Loucy (cell line): Measurements from ENCODE around the gene IL18RAP.
A peak's percentile ranks its signal among the peaks of the same experiment; 100 is the strongest.

Experiments used
- H2AFZ ChIP-seq: fragments of 200-600 bp; sonication (generic); 2 replicates; pipeline ENCODE4 v1.6.0; 2016; ENCODE audit warnings: antibody characterized with exemption, mild to moderate bottlenecking, low read length, moderate library complexity
- H3F3A ChIP-seq: fragments of 200-600 bp; 2 replicates; pipeline ENCODE4 v1.6.0; 2016; ENCODE audit warnings: antibody characterized with exemption, low read depth, mild to moderate bottlenecking
- H3K27me3 ChIP-seq: fragments of 200-600 bp; sonication (generic); 2 replicates; pipeline ENCODE4 v1.6.1; 2014; ENCODE audit warnings: low read length, mild to moderate bottlenecking; ENCODE audit not compliant: insufficient read depth, poor library complexity, severe bottlenecking
- H3K36me3 ChIP-seq: fragments of 200-600 bp; sonication (generic); 2 replicates; pipeline ENCODE4 v1.6.1; 2016; ENCODE audit warnings: low read length; ENCODE audit not compliant: insufficient read depth
- H3K4me1 ChIP-seq: fragments of 200-600 bp; sonication (generic); 2 replicates; pipeline ENCODE4 v1.5.1; 2014; ENCODE audit warnings: low read length, mild to moderate bottlenecking; ENCODE audit not compliant: insufficient read depth, poor library complexity, severe bottlenecking
- H3K4me2 ChIP-seq: fragments of 200-600 bp; sonication (generic); 2 replicates; pipeline ENCODE4 v1.6.0; 2014; ENCODE audit warnings: antibody characterized with exemption, low read length, low read depth, mild to moderate bottlenecking; ENCODE audit not compliant: poor library complexity, severe bottlenecking
- H3K4me3 ChIP-seq: fragments of 200-600 bp; sonication (generic); 2 replicates; pipeline ENCODE4 v1.5.1; 2014; ENCODE audit warnings: low read length, mild to moderate bottlenecking, mixed read lengths; ENCODE audit not compliant: poor library complexity, severe bottlenecking
- H3K79me2 ChIP-seq: fragments of 200-600 bp; sonication (generic); 2 replicates; pipeline ENCODE4 v1.6.1; 2014; ENCODE audit warnings: low read length; ENCODE audit not compliant: insufficient read depth
- H3K9ac ChIP-seq: fragments of 200-600 bp; sonication (generic); 2 replicates; pipeline ENCODE4 v1.6.0; 2014; ENCODE audit warnings: mild to moderate bottlenecking, low read depth, low read length, moderate library complexity; ENCODE audit not compliant: poor library complexity, severe bottlenecking
- H3K9me2 ChIP-seq: fragments of 200-600 bp; sonication (generic); replicated peaks from 2 replicates; pipeline ENCODE4 v1.6.1; 2016; ENCODE audit warnings: low read depth, low read length, mixed read lengths
- H3K9me3 ChIP-seq: fragments of 200-600 bp; sonication (generic); 2 replicates; pipeline ENCODE4 v1.6.1; 2014; ENCODE audit warnings: mild to moderate bottlenecking, antibody characterized with exemption, low read length, low read depth; ENCODE audit not compliant: insufficient read depth
- H4K20me1 ChIP-seq: fragments of 200-600 bp; sonication (generic); 2 replicates; pipeline ENCODE4 v1.6.0; 2014; ENCODE audit warnings: antibody characterized with exemption, low read length, mild to moderate bottlenecking; ENCODE audit not compliant: insufficient read depth, poor library complexity, severe bottlenecking
- CTCF ChIP-seq: fragments of 200-600 bp; sonication (generic); conservative IDR thresholded peaks from 2 replicates; pipeline ENCODE4 v1.5.1; 2014; ENCODE audit warnings: mild to moderate bottlenecking, antibody characterized with exemption, low read length
- EZH2phosphoT487 ChIP-seq: fragments of 200-600 bp; IDR thresholded peaks from 2 replicates; pipeline ENCODE4 v1.6.1; 2018; ENCODE audit warnings: antibody characterized with exemption, mild to moderate bottlenecking, moderate library complexity, borderline replicate concordance

Gene IL18RAP

GRCh38 chr2:102399499-102400141 is 23.3 kb upstream of the IL18RAP start:
- H3K27me3 ChIP-seq = no peaks in the 10 kb centered on the region
- TF ChIP-seq CTCF (no peak), EZH2phosphoT487 (no peak)
- H3F3A ChIP-seq = peaks cover 22% of the 10 kb centered on the region; the same call in 1 of the 2 replicates

DNA sequence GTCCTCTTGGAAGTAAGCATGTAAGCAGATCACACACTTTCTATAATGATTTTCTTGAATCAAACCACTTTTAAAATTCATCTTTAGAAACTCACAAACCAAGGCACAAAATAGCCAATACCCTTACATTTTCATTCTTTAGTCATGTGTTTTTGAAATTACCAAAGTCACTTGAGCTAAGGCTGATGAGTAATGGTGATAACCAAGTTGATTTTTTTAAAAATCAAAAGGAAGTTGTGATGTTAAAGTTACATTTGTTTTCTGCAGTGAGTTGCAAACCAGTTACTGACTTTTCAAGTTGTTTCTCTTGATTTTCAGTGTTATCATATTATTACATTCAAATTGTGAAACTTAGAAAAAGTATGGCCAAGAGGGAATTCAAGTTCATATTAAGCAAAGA is 21.5 kb upstream of the IL18RAP start:
- H3K4me1 ChIP-seq = peaks cover 57% of the 10 kb centered on the region
- TF ChIP-seq CTCF (no peak), EZH2phosphoT487 (no peak)
- peaks cover 22% of the 10 kb centered on the region; the same call in 1 of the 2 replicates for H3F3A ChIP-seq
- H3K36me3 ChIP-seq = no peaks in the 10 kb centered on the region
- no peaks in the 10 kb centered on the region for H3K9me3 ChIP-seq
- no peaks in the 10 kb centered on the region for H3K9me2 ChIP-seq
- H3K4me3 ChIP-seq = no peak overlapping the region
- no peaks in the 10 kb centered on the region for H4K20me1 ChIP-seq
- peak overlapping the region; percentile 82 for H3K4me2 ChIP-seq
- no peaks in the 10 kb centered on the region for H3K79me2 ChIP-seq
- H2AFZ ChIP-seq = peak overlapping the region; percentile 17; the same call in 1 of the 2 replicates
- no peaks in the 10 kb centered on the region for H3K27me3 ChIP-seq
- peak overlapping the region; percentile 4 for H3K9ac ChIP-seq

More at GRCh38 chr2:102399499-102400141, 23.3 kb upstream of the IL18RAP start:
- Histone ChIP-seq H3K4me3 (peak overlapping the region; percentile 18), H4K20me1 (no peaks in the 10 kb centered on the region), H3K36me3 (no peaks in the 10 kb centered on the region), H3K79me2 (no peaks in the 10 kb centered on the region), H3K9me3 (no peaks in the 10 kb centered on the region), H3K4me1 (peaks cover 71% of the 10 kb centered on the region), H3K9ac (peak overlapping the region; percentile 84), H2AFZ (no peak overlapping the region), H3K9me2 (no peaks in the 10 kb centered on the region), H3K4me2 (peak overlapping the region; percentile 82)

DNA sequence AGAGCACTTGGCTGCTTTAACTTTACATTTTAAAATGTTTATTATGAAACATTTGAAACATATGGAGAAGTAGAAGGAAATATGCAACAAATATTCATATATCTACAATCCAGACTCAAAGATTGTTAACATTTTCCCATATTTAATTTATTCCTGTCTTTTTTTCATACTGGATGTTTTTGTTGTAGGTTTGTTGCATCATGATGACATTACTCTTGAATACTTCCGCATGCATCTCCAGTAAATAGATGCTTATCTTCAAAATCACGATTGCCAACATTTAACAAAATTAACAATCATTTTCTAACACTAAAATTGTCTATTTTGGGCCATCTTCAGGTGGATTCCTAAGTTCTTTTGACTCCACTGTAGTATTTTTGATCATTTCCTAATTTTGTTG is 21.1 kb upstream of the IL18RAP start:
- H3K4me2 ChIP-seq = peak overlapping the region; percentile 82
- H3K9me2 ChIP-seq = no peaks in the 10 kb centered on the region
- no peaks in the 10 kb centered on the region for H4K20me1 ChIP-seq

More for the DNA sequence above, 21.1 kb upstream of the IL18RAP start:
- H3K9ac ChIP-seq = peak overlapping the region; percentile 4
- H3K27me3 ChIP-seq = no peaks in the 10 kb centered on the region
- peak overlapping the region; percentile 17; the same call in 1 of the 2 replicates for H2AFZ ChIP-seq
- no peak overlapping the region for H3K4me3 ChIP-seq
- no peaks in the 10 kb centered on the region for H3K79me2 ChIP-seq
- H3K9me3 ChIP-seq = no peaks in the 10 kb centered on the region
- H3F3A ChIP-seq = peaks cover 22% of the 10 kb centered on the region; the same call in 1 of the 2 replicates
- peaks cover 53% of the 10 kb centered on the region for H3K4me1 ChIP-seq
- TF ChIP-seq EZH2phosphoT487 (no peak), CTCF (no peak)
- H3K36me3 ChIP-seq = no peaks in the 10 kb centered on the region
